ENCODE results near the gene SKAP2. TPM values are rescaled to one million over a fixed set of nuclear protein-coding genes. Genes with fewer than 3 reads are reported as not detected.

SKAP2 gene
- polyA plus RNA-seq, 1 donor (not counting 4 experiments of a cell fraction or from before 2014, with no cell fraction given), result 15.0 TPM

DNA sequence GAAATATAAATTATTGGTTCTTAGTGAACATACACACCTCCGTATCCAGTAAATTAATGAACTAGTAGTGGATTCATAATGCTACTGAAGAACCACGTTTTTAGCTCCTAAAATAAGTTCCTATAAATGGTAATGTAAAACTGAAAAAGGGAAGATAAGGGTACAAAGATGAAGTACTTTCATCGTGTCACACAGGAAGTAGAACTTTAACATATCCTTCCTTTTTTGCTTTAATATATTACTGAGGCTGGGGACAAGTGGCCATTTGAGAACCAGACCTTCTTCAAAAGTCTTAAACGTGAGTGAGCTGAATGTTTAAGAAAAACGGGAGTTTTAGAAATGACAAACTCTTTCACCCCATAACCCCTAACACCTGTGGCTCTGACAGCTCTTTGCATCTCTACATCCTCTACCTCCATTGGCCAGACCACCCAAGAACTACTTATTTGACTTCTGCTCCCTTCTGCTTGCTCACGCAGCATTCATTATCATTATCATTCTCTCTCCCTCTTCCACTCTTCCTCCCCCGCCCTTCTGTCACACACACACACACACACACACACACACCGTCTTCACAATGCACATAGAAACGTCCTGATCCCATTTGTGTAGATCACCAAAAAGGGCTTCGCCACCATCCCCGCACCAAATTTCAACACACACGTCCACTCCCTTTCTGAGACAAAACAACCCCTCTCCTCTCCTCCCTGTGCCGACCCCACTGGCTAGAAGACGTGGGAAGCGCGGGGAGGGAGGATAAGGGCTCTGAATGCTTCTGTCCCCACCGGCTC, 677 bp downstream of the SKAP2 start:
- TF ChIP-seq, protein P1, sequence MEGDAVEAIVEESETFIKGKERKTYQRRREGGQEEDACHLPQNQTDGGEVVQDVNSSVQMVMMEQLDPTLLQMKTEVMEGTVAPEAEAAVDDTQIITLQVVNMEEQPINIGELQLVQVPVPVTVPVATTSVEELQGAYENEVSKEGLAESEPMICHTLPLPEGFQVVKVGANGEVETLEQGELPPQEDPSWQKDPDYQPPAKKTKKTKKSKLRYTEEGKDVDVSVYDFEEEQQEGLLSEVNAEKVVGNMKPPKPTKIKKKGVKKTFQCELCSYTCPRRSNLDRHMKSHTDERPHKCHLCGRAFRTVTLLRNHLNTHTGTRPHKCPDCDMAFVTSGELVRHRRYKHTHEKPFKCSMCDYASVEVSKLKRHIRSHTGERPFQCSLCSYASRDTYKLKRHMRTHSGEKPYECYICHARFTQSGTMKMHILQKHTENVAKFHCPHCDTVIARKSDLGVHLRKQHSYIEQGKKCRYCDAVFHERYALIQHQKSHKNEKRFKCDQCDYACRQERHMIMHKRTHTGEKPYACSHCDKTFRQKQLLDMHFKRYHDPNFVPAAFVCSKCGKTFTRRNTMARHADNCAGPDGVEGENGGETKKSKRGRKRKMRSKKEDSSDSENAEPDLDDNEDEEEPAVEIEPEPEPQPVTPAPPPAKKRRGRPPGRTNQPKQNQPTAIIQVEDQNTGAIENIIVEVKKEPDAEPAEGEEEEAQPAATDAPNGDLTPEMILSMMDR (optimal IDR thresholded peaks at IDR 0.05 in 1 of 3, IDR thresholded peaks at IDR 0.05 in 1 of 3, conservative IDR thresholded peaks at IDR 0.05 in 1 of 3; ENCODE audit: extremely low read depth in 1 of 3, insufficient read depth in 2 of 3, low read length in 3 of 3), result no peak
- TF ChIP-seq EZH2 (IDR thresholded peaks at IDR 0.05; ENCODE audit: low read length), result no peak
- DNase-seq (ENCODE audit: low read depth, low spot score) (no peak), FAIRE-seq (peak; percentile 20)
- H2AFZ ChIP-seq (ENCODE audit: control insufficient read depth, low read length), result peak overlapping the region; percentile 73
- H3K9me1 ChIP-seq (ENCODE audit: control insufficient read depth, extremely low read depth, insufficient read depth, low read length), result no peaks in the 10 kb centered on the region
- H3K9ac ChIP-seq (ENCODE audit: control insufficient read depth, extremely low read depth, insufficient read depth, low read length), result peak overlapping the region; percentile 88
- H3K4me1 ChIP-seq (ENCODE audit: control insufficient read depth, extremely low read depth, insufficient read depth, low read length), result peaks cover 34% of the 10 kb centered on the region
- H3K79me2 ChIP-seq (ENCODE audit: control insufficient read depth, insufficient read depth, low read length), result peaks cover 50% of the 10 kb centered on the region
- no peaks in the 10 kb centered on the region for H3K36me3 ChIP-seq (ENCODE audit: control insufficient read depth in 2 of 2, extremely low read depth in 1 of 2, insufficient read depth in 2 of 2, low read length in 2 of 2)
- no peaks in the 10 kb centered on the region for H3K9me3 ChIP-seq (ENCODE audit: control insufficient read depth, low read depth, low read length)
- peak overlapping the region; percentile 89 for H3K4me2 ChIP-seq (ENCODE audit: control insufficient read depth, extremely low read depth, insufficient read depth, low read depth, low read length)
- peak overlapping the region; percentile 90 for H3K27ac ChIP-seq (ENCODE audit: control insufficient read depth, insufficient read depth, low read length)
- H3K27me3 ChIP-seq (ENCODE audit: control insufficient read depth, extremely low read depth, insufficient read depth, low read length), result no peaks in the 10 kb centered on the region
- H3K4me3 ChIP-seq (ENCODE audit: control insufficient read depth in 2 of 3, extremely low read depth in 1 of 3, insufficient read depth in 2 of 3, low read depth in 1 of 3, low read length in 3 of 3), result peak overlapping the region; percentile 54 to 82 (median 78)
- no peaks in the 10 kb centered on the region for H4K20me1 ChIP-seq (ENCODE audit: control insufficient read depth, extremely low read depth, insufficient read depth, low read length)
- dilution Hi-C loops (cut with MboI; ENCODE audit: extremely low pct_ligation_motif_present, low sequenced_read_pairs), result loop anchor here (25.0 kb wide), 1 partner anchor 224 kb away; the partner anchor contains the start of gene HOXA1

DNA sequence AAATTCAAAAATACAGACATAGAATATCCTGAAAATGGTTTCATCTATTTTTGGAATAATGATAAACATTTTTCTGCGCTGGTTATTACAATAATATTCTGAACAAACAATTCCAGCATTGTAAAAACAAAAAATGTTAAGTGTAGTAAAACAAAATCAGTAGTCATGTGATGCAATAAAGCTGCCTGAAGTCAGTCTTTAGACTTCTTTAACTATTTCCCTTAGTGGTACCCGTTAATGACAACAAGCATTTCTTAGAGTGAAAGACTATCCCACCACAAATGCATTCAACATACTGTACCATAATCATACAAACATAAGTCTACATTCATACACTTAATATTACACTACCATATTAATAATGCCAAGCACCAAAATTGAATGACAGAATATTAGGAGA, 1.6 kb downstream of the SKAP2 start:
- peak overlapping the region; percentile 54 to 82 (median 78) for H3K4me3 ChIP-seq (ENCODE audit: control insufficient read depth in 2 of 3, extremely low read depth in 1 of 3, insufficient read depth in 2 of 3, low read depth in 1 of 3, low read length in 3 of 3)
- no peaks in the 10 kb centered on the region for H3K27me3 ChIP-seq (ENCODE audit: control insufficient read depth, extremely low read depth, insufficient read depth, low read length)
- no peak overlapping the region for H2AFZ ChIP-seq (ENCODE audit: control insufficient read depth, low read length)
- no peaks in the 10 kb centered on the region for H3K9me1 ChIP-seq (ENCODE audit: control insufficient read depth, extremely low read depth, insufficient read depth, low read length)
- H3K9ac ChIP-seq (ENCODE audit: control insufficient read depth, extremely low read depth, insufficient read depth, low read length), result peak overlapping the region; percentile 88
- H3K27ac ChIP-seq (ENCODE audit: control insufficient read depth, insufficient read depth, low read length), result peak overlapping the region; percentile 90
- dilution Hi-C loops (cut with MboI; ENCODE audit: extremely low pct_ligation_motif_present, low sequenced_read_pairs), result loop anchor here (25.0 kb wide), 1 partner anchor 224 kb away; the partner anchor contains the start of gene HOXA1
- H3K36me3 ChIP-seq (ENCODE audit: control insufficient read depth in 2 of 2, extremely low read depth in 1 of 2, insufficient read depth in 2 of 2, low read length in 2 of 2), result no peaks in the 10 kb centered on the region
- peaks cover 59% of the 10 kb centered on the region for H3K79me2 ChIP-seq (ENCODE audit: control insufficient read depth, insufficient read depth, low read length)
- no peak for DNase-seq (ENCODE audit: low read depth, low spot score)
- H4K20me1 ChIP-seq (ENCODE audit: control insufficient read depth, extremely low read depth, insufficient read depth, low read length), result no peaks in the 10 kb centered on the region
- TF ChIP-seq, protein P1 (optimal IDR thresholded peaks at IDR 0.05 in 1 of 3, IDR thresholded peaks at IDR 0.05 in 1 of 3, conservative IDR thresholded peaks at IDR 0.05 in 1 of 3; ENCODE audit: extremely low read depth in 1 of 3, insufficient read depth in 2 of 3, low read length in 3 of 3), result no peak
- TF ChIP-seq EZH2 (IDR thresholded peaks at IDR 0.05; ENCODE audit: low read length), result no peak
- no peak for FAIRE-seq
- no peaks in the 10 kb centered on the region for H3K9me3 ChIP-seq (ENCODE audit: control insufficient read depth, low read depth, low read length)
- peak overlapping the region; percentile 89 for H3K4me2 ChIP-seq (ENCODE audit: control insufficient read depth, extremely low read depth, insufficient read depth, low read depth, low read length)
- H3K4me1 ChIP-seq (ENCODE audit: control insufficient read depth, extremely low read depth, insufficient read depth, low read length), result peaks cover 30% of the 10 kb centered on the region

Measured in keratinocyte (primary cell).